A204.1 (cell line): ENCODE data around the gene FCGR1A.
"Not testable (repeated sequence)": the region's sequence is repeated elsewhere in the genome, so short reads cannot be mapped to it uniquely, and the experiment has no call there.

Experiments
- FAIRE-seq: peaks from 2 replicates; lab custom pipeline; 2012; peaks lifted over from hg19 to GRCh38; lab: Jason Lieb, UNC

FCGR1A gene

GRCh38 chr1:149833144-149833543, 50.6 kb downstream of the FCGR1A start:
- not testable (repeated sequence) for FAIRE-seq

- FAIRE-seq = peak; percentile 55
These were observed 58.7 kb downstream of the FCGR1A start for GRCh38 chr1:149841149-149841548.
